Peyer's patch (tissue), 4 donors: Measurements from ENCODE around the gene CDK18.

ENCODE experiments used
- CTCF ChIP-seq, 6 experiments: fragments of 450-650 bp in 4 of 6; fragments of 200-600 bp in 2 of 6; sonication (generic) in 1 of 6; IDR thresholded peaks; one replicate each; pipeline ENCODE4 v1.5.1; 2017 to 2019; ENCODE audit warnings: antibody characterized with exemption in 6 of 6, mild to moderate bottlenecking in 3 of 6, moderate library complexity in 1 of 6
- POLR2A ChIP-seq, 2 donors: fragments of 450-650 bp; IDR thresholded peaks; one replicate each; pipeline ENCODE4 v1.5.1; 2017; ENCODE audit warnings: antibody characterized with exemption in 2 of 2, mild to moderate bottlenecking in 2 of 2, moderate library complexity in 2 of 2

GRCh38 chr1:205569411-205570172, 65.1 kb downstream of the CDK18 start:
- TF ChIP-seq CTCF (IDR thresholded peaks at IDR 0.05) (no peak), POLR2A (IDR thresholded peaks at IDR 0.05) (no peak)
